ENCODE measurements around the gene KIAA1958. TPM values are rescaled to one million over a fixed set of nuclear protein-coding genes. Genes with fewer than 3 reads are reported as not detected.

KIAA1958 gene
- total RNA-seq, 2 experiments from 2014 or later = 5.6 to 6.8 TPM

DNA sequence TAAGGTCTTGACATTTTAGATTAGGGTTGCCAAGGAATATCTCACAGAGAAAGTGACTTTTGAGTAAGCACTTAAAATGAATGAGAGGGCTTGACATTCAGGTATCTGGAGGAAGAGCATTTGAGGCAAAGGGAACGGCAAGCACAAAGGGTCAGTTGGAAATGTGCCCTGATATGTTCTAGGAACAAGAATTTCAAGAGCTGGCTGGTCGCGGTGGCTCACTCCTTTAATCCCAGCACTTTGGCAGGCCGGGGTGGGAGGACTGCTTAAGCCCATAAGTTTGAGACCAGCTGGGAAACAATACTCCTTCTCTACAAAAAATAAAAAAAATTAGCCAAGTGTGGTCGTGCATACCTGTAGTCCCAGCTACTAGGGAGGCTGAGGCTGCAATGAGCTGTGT is 16.5 kb downstream of the KIAA1958 start:
- Mint-ChIP-seq H3K9me3 (no peaks in the 10 kb centered on the region), H3K4me1 (ENCODE audit: low read depth) (no peaks in the 10 kb centered on the region), H3K4me3 (no peak overlapping the region), H3K27ac (no peak overlapping the region), H3K27me3 (no peaks in the 10 kb centered on the region), H3K36me3 (ENCODE audit: low read depth) (peaks cover 4% of the 10 kb centered on the region)
- Histone ChIP-seq H3K9me3 (ENCODE audit: control insufficient read depth in 1 of 2, insufficient read depth in 1 of 2, low read length in 2 of 2) (no peaks in the 10 kb centered on the region), H3K27me3 (ENCODE audit: control insufficient read depth in 1 of 2, insufficient read depth in 2 of 2, low read length in 2 of 2) (no peaks in the 10 kb centered on the region), H3K4me3 (ENCODE audit: low read length) (no peak overlapping the region), H3K4me1 (ENCODE audit: insufficient read depth, low read length) (no peaks in the 10 kb centered on the region), H3K27ac (ENCODE audit: low read depth in 1 of 2, low read length in 2 of 2) (no peak overlapping the region), H3K36me3 (ENCODE audit: insufficient read depth, low read length) (no peaks in the 10 kb centered on the region)
- ATAC-seq (ENCODE audit: poor library complexity) (no peak), DNase-seq (no peak)
- intact Hi-C loops (cut with DNase I, micrococcal nuclease) = no loop called here
- ChIA-PET POLR2A (no interaction called here), CTCF (no interaction called here)
- no peak for TF ChIP-seq CTCF (IDR thresholded peaks at IDR 0.05)

- no peak overlapping the region for H3K4me3 Mint-ChIP-seq
- intact Hi-C loops (cut with DNase I, micrococcal nuclease) = no loop called here
- Histone ChIP-seq H3K4me1 (ENCODE audit: insufficient read depth, low read length) (no peaks in the 10 kb centered on the region), H3K27me3 (ENCODE audit: control insufficient read depth in 1 of 2, insufficient read depth in 2 of 2, low read length in 2 of 2) (no peaks in the 10 kb centered on the region), H3K36me3 (ENCODE audit: insufficient read depth, low read length) (no peaks in the 10 kb centered on the region), H3K9me3 (ENCODE audit: control insufficient read depth in 1 of 2, insufficient read depth in 1 of 2, low read length in 2 of 2) (no peaks in the 10 kb centered on the region), H3K27ac (ENCODE audit: low read depth in 1 of 2, low read length in 2 of 2) (no peak overlapping the region), H3K4me3 (ENCODE audit: low read length) (no peak overlapping the region)
- ChIA-PET CTCF (interaction anchor here (0.6 kb wide), 1 partner anchor 78 kb away, joined by 3 read pairs; no protein-coding TSS in a partner anchor), POLR2A (no interaction called here)
- H3K27ac Mint-ChIP-seq = no peak overlapping the region
- no peaks in the 10 kb centered on the region for H3K36me3 Mint-ChIP-seq (ENCODE audit: low read depth)
- no peaks in the 10 kb centered on the region for H3K9me3 Mint-ChIP-seq
- DNase-seq (no peak), ATAC-seq (ENCODE audit: poor library complexity) (no peak)
- no peaks in the 10 kb centered on the region for H3K27me3 Mint-ChIP-seq
- H3K4me1 Mint-ChIP-seq (ENCODE audit: low read depth) = no peaks in the 10 kb centered on the region
- no peak for TF ChIP-seq CTCF (IDR thresholded peaks at IDR 0.05)
Observed at GRCh38 chr9:112505086-112505485, 18.5 kb downstream of the KIAA1958 start.

DNA sequence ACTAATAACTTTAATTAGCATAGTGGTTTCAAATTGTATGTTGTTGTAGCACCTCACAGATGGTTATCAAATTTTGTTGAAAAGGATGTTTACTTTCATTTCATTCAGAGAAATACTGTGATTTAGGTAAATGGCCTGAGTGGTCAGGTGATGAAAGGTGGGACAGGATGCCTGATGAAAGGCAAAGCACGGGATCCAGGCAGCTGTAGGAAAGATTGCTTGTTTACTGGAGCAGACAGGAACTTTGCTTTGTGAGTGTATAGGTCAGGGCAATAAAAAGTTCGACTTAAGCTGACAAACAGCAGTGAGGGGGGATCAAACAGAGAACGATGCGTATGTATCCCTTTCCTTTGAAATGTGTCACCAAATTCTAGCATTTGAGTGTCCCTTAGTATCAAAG is 19.0 kb downstream of the KIAA1958 start:
- Mint-ChIP-seq H3K27me3 (no peaks in the 10 kb centered on the region), H3K27ac (no peak overlapping the region), H3K4me1 (ENCODE audit: low read depth) (no peaks in the 10 kb centered on the region), H3K36me3 (ENCODE audit: low read depth) (no peaks in the 10 kb centered on the region), H3K9me3 (no peaks in the 10 kb centered on the region), H3K4me3 (no peak overlapping the region)
- no peaks in the 10 kb centered on the region for H3K27me3 ChIP-seq (ENCODE audit: control insufficient read depth in 1 of 2, insufficient read depth in 2 of 2, low read length in 2 of 2)
- ATAC-seq (ENCODE audit: poor library complexity) = no peak
- H3K36me3 ChIP-seq (ENCODE audit: insufficient read depth, low read length) = no peaks in the 10 kb centered on the region
- H3K27ac ChIP-seq (ENCODE audit: low read depth in 1 of 2, low read length in 2 of 2) = no peak overlapping the region
- H3K4me1 ChIP-seq (ENCODE audit: insufficient read depth, low read length) = no peaks in the 10 kb centered on the region
- intact Hi-C loops (cut with DNase I, micrococcal nuclease) = no loop called here
- ChIA-PET CTCF (interaction anchor here (0.6 kb wide), 1 partner anchor 77 kb away, joined by 3 read pairs; no protein-coding TSS in a partner anchor), POLR2A (no interaction called here)
- no peak overlapping the region for H3K4me3 ChIP-seq (ENCODE audit: low read length)
- no peak for TF ChIP-seq CTCF (IDR thresholded peaks at IDR 0.05)
- no peaks in the 10 kb centered on the region for H3K9me3 ChIP-seq (ENCODE audit: control insufficient read depth in 1 of 2, insufficient read depth in 1 of 2, low read length in 2 of 2)
- no peak for DNase-seq

All from CD4-positive, alpha-beta T cell (primary cell).